ENCODE results near the gene GSK3B.

- TF ChIP-seq, protein P1, sequence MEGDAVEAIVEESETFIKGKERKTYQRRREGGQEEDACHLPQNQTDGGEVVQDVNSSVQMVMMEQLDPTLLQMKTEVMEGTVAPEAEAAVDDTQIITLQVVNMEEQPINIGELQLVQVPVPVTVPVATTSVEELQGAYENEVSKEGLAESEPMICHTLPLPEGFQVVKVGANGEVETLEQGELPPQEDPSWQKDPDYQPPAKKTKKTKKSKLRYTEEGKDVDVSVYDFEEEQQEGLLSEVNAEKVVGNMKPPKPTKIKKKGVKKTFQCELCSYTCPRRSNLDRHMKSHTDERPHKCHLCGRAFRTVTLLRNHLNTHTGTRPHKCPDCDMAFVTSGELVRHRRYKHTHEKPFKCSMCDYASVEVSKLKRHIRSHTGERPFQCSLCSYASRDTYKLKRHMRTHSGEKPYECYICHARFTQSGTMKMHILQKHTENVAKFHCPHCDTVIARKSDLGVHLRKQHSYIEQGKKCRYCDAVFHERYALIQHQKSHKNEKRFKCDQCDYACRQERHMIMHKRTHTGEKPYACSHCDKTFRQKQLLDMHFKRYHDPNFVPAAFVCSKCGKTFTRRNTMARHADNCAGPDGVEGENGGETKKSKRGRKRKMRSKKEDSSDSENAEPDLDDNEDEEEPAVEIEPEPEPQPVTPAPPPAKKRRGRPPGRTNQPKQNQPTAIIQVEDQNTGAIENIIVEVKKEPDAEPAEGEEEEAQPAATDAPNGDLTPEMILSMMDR (conservative IDR thresholded peaks at IDR 0.05 in 1 of 2, IDR thresholded peaks at IDR 0.05 in 1 of 2; ENCODE audit: low read depth in 1 of 2, low read length in 2 of 2), result no peak
- no peak for TF ChIP-seq EZH2 (IDR thresholded peaks at IDR 0.05; ENCODE audit: low read length, missing control alignments)
These were observed 235.3 kb downstream of the GSK3B start for GRCh38 chr3:119858957-119859356.

Data from fibroblast of lung (primary cell).